Fibroblast of gingiva (primary cell): Measurements from ENCODE around the gene IHH.

ENCODE experiments used
- DNase-seq: peaks from one replicate; pipeline ENCODE4 v3.0.0-alpha.2; 2011; ENCODE audit warnings: low read depth

Gene IHH

GRCh38 chr2:219060821-219061791, at the start of gene IHH:
TSS of gene IHH (minus strand) at chr2:219060921. CDS start at chr2:219060467, 454 bp downstream.
- no peak for DNase-seq

DNA sequence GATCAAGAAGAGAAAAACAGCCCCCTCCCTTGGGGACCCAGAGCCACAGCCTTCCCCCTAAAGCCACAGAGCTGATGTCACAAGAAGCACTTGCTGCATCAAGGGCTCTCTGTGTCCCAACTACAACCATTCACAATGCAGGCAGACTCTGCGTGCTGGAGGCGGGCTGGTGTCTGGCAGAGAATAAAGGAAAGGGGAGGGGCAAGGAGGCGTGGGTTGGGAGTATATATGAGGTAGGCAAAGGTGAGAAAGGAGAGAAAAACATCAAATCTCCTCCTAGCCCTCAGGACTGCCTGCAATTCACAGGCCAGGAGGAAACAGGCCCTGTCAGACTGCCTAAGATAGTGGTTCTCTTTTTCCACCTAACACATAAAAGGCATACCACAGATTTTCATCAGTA, 48.8 kb upstream of the IHH start:
- DNase-seq: no peak

GRCh38 chr2:219107758-219108157, 47.0 kb upstream of the IHH start:
- DNase-seq: no peak

- no peak for DNase-seq
Measured at GRCh38 chr2:219106251-219106650, 45.5 kb upstream of the IHH start.

DNA sequence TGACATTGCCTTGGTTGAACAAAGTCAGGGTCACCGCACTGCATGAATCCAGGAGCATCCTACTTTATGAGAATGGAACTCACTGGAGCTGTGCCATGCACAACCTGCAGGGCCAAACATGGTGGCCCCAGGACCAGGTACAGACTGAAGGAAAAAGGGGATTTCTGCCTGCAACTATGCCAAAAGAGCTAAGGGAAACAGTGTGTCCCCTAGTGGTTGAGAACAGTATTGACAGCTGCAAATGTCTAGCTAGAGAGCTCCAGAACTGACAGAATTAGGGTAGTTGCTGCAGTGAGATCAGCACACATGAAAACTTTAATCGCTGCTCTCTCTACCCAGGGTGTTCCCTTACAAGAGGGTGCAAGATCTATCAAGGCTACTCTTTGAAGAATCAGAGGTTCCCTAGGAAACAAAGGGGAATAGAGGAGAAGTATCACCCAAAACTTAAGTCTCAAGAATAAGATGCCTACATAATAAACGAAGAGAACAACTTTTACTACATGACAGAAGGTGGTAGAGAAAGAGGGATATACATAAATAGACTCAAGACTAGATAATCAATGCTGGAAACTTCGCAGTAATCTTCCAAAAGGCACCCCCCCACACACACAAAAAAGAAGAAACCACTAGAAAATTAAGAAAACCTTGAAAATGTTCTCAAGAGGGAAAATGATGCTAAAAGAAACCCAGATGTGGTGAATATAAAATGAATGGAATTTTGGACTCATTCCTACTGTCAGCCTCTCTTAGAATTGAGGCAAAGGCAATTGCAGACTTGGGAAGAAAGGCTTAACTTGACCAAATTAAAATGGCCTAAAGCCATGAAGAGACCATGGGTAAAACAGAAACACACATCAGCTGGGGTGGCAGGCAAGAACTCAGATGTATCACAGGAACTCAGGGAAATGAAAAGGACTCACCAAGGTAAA, 43.6 kb upstream of the IHH start:
- DNase-seq: peak; percentile 63

GRCh38 chr2:219099329-219099728, 38.6 kb upstream of the IHH start:
- peak; percentile 27 for DNase-seq

DNA sequence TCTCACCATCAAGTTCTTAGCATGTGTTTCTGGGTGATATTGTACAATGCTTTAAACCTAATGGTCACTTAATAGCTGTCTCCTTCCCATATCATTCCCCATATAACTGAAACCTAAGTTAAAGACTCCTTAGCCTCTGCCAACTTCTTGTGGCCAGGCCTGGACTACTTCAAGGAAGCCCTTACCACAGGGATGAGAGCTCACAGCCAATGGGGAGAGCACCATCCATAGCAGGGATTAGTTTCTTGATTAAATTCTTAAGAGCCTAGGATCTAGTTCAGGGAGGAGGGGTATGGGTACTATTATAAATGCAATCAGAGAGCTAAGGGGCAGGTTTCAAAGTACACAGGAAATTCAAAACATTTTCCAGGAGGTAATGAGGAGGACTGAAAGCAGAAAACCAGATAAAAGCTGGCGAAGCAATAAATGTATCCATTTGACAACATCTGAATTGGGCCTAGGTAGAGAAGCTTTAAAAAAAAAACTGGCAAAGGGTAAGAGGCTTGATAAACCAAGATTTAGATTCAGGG, 34.8 kb upstream of the IHH start:
- DNase-seq: no peak

- DNase-seq: no peak
Measured at GRCh38 chr2:219094171-219094570, 33.5 kb upstream of the IHH start.

- no peak for DNase-seq
Measured at GRCh38 chr2:219090436-219091299, 29.9 kb upstream of the IHH start.

DNA sequence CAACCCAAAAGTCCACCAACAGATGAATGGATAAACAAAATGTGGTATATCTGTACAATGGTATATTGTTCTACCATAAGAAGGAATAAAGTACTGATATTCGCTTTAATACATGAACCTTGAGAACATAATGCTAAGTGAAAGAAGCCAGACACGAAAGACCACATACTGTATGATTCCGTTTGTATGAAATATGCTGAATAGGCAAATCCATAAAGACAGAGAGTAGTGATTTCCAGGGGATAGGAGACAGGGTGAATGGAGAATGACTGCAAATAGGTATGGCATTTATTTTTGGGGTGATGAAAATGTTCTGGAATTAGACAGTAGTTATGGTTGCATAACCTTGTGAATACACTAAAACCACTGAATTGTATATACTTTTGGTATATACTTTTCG, 28.6 kb upstream of the IHH start:
- DNase-seq: no peak

- DNase-seq: no peak
Measured at GRCh38 chr2:219087848-219088247, 27.1 kb upstream of the IHH start.

GRCh38 chr2:219087361-219087760, 26.6 kb upstream of the IHH start:
- DNase-seq: no peak

DNA sequence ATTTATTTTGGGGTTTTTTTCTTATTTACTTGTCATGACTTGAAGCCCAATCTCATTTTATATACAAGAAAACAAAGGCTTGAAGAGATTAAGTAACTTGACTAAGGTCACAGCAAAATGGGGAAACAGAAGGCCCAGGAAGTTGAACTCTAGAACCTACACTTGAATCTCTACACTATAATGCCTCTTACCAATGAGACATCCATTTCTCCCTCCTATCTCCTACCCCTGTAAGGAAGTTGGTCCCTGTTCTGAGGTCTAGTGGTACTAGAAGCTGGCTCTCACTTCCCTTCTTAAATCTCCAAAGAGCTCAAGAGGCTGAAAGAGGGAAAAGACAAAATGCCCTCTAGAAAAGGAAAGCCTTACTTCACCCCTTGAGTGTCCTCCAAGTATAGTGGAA, 25.5 kb upstream of the IHH start:
- DNase-seq: no peak

GRCh38 chr2:219084791-219085190, 24.1 kb upstream of the IHH start:
- DNase-seq: no peak

DNA sequence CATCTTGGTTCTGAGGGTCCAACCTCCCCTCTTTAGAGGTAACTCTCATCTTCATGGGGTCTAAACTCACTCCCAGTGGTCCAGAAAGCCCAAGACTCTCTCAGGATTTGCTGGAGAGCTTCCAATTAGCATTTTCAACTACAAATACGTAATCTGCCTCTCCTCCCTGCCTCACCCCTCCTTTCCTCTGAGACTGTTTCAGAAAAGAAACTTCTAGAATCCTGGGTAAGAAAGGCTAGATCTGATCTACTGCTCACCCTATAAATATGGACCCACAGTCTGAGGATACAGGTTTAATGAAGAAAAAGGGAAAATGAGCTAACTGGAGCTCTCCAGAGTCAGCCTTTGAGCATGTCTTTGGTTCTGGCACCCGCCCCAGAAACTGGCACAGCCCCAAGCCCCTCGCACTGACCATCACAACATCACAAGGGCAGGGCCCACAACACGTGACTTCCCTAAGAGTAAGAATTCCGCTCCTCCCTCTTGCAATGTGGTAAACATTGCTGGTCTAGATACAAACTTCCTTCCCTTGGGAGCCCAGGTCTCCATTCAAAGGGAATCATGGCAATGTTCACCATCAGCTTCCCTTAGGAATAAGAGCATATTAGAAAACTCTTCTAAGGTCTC, 21.7 kb upstream of the IHH start:
- no peak for DNase-seq

- DNase-seq: no peak
Measured at GRCh38 chr2:219081701-219082331, 21.1 kb upstream of the IHH start.

GRCh38 chr2:219081096-219081495, 20.4 kb upstream of the IHH start:
- DNase-seq: no peak

- no peak for DNase-seq
Measured at GRCh38 chr2:219079417-219079816, 18.7 kb upstream of the IHH start.

DNA sequence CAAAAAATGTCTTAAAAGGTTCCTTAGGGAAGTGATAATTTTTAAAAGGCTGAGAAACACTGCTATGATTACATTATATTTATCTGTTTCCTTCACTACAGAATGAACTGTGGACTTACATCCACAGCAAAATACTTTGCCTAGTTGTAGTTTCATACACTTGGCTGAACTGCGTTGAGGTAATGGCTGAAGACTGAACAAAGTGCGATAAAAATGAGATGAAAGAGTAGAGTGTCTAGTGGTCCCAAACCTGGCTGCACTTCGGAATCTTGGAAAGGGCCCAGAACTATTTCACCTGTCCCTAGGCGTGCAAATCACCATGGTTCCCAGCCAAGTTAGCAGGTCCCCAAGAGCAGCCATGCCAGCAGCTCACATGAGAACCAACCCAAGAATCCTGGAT, 18.2 kb upstream of the IHH start:
- DNase-seq: no peak

DNA sequence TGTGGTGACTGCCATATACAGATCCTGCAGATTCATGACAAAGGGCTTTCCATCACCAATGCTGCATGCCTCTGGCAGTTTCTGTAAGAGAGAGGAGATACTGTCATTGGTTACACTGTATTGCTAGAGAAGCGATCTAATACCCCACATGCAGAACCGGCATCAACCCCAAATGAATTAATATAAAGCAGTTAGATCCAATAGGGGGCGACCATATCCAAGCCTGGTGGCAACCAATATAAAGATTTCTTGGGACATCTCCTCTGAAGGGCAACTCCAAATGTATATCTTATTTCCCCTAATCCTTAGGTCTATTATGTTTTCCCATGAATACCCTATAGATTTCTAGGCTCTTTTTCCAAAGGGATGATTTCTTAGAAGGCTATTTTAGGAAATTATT, 17.4 kb upstream of the IHH start:
- DNase-seq: no peak

DNA sequence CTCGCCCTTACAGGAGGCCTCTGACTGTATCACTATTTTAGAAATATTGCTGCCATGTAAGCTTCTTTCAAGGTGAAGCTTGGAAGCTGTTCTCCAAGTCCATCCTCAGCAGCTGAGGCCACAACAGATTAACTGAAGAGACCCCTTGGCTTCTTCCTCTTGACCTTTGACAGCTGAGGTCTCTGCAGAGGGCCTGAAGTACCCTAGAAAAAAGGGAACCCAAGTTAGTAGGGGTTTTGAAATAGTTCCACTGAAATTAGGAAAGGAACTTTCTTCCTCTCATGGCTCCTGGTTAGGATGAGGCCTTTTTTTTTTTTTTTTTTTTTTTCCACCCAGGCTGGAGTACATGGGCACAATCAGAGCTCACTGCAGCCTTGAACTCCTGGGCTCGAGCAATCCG, 15.5 kb upstream of the IHH start:
- DNase-seq: no peak
